B cell (primary cell): ENCODE results near the gene NFATC1. TPM values are rescaled to one million over a fixed set of nuclear protein-coding genes. Genes with fewer than 3 reads are reported as not detected.

Source experiments
- ATAC-seq: fragments of 200-7000 bp; cut with Tn5 transposase; one replicate; pipeline ENCODE4 v1.10.0; 2021; ENCODE audit warnings: low read depth, mild to moderate bottlenecking, moderate number of reproducible peaks, moderate library complexity
- CTCF ChIA-PET: fragments of 350-600 bp; sonication (Branson Sonifier 250); formaldehyde crosslinking; loops from one replicate; lab custom pipeline; 2021; ENCODE audit warnings: antibody characterized with exemption, inconsistent platforms; lab: Charles Lee
- POLR2A ChIA-PET: fragments of 350-600 bp; sonication (Branson Sonifier 250); formaldehyde crosslinking; loops from one replicate; lab custom pipeline; 2021; ENCODE audit warnings: antibody characterized with exemption; lab: Charles Lee
- DNase-seq: peaks from one replicate; pipeline ENCODE4 v3.0.0; 2013
- H2AFZ ChIP-seq: 2 replicates; pipeline ENCODE4 v1.6.1; 2012; ENCODE audit warnings: mild to moderate bottlenecking, low read depth, low read length; ENCODE audit not compliant: insufficient read depth, poor library complexity, severe bottlenecking
- H3K27ac ChIP-seq, 2 donors: 1 replicate in 1 of 2; 2 replicates in 1 of 2; pipeline ENCODE4 v1.5.1; 2012 to 2013; ENCODE audit warnings: low read length in 2 of 2, mild to moderate bottlenecking in 2 of 2, moderate library complexity in 1 of 2
- H3K27me3 ChIP-seq, 4 experiments: fragments of 200-600 bp in 1 of 4; sonication (generic) in 1 of 4; replicated peaks in 1 of 4; 1 replicate in 2 of 4; 2 replicates in 2 of 4; pipeline versions ENCODE4 v1.6.1 to v1.7.0; 2013 to 2016; ENCODE audit warnings: low read length in 3 of 4, mild to moderate bottlenecking in 2 of 4, mixed read lengths in 1 of 4, moderate library complexity in 1 of 4; ENCODE audit not compliant: insufficient read depth in 4 of 4, control insufficient read depth in 3 of 4; ENCODE audit errors: control extremely low read depth in 1 of 4
- H3K36me3 ChIP-seq, 2 experiments: replicated peaks in 1 of 2; 1 replicate in 1 of 2; 2 replicates in 1 of 2; pipeline versions ENCODE4 v1.6.1 to v1.7.1; 2013; ENCODE audit warnings: low read length in 1 of 2; ENCODE audit not compliant: insufficient read depth in 2 of 2, control insufficient read depth in 1 of 2; ENCODE audit errors: control extremely low read depth in 1 of 2, extremely low read depth in 1 of 2
- H3K4me1 ChIP-seq, 2 donors: fragments of 200-600 bp in 1 of 2; sonication (generic) in 1 of 2; 1 replicate in 1 of 2; 2 replicates in 1 of 2; pipeline versions ENCODE4 v1.5.1 to v1.6.1; 2013 to 2017; ENCODE audit warnings: low read length in 2 of 2; ENCODE audit not compliant: control insufficient read depth in 2 of 2, insufficient read depth in 2 of 2
- H3K4me2 ChIP-seq: replicated peaks from 2 replicates; pipeline ENCODE3; 2012; ENCODE audit warnings: mild to moderate bottlenecking, low read depth, low read length; ENCODE audit not compliant: poor library complexity, severe bottlenecking
- H3K4me3 ChIP-seq, 5 experiments: fragments of 200-600 bp in 1 of 5; sonication (generic) in 1 of 5; 1 replicate in 3 of 5; 2 replicates in 2 of 5; pipeline versions ENCODE4 v1.5.1 to v1.7.0; 2011 to 2016; ENCODE audit warnings: low read length in 4 of 5, mild to moderate bottlenecking in 4 of 5, low read depth in 2 of 5, control low read depth in 1 of 5, moderate library complexity in 1 of 5; ENCODE audit not compliant: insufficient read depth in 1 of 5; ENCODE audit errors: control extremely low read depth in 1 of 5, extremely low read depth in 1 of 5
- H3K79me2 ChIP-seq: fragments of 200-600 bp; sonication (generic); one replicate; pipeline ENCODE4 v1.6.0; 2016; ENCODE audit warnings: low read length; ENCODE audit not compliant: control insufficient read depth, insufficient read depth
- H3K9ac ChIP-seq: fragments of 200-600 bp; sonication (generic); 2 replicates; pipeline ENCODE4 v1.6.1; 2017; ENCODE audit warnings: mild to moderate bottlenecking, low read length, moderate library complexity
- H3K9me3 ChIP-seq, 3 donors: one replicate each; pipeline versions ENCODE4 v1.6.1 to v1.7.1; 2013; ENCODE audit warnings: low read length in 2 of 3; ENCODE audit not compliant: control insufficient read depth in 2 of 3, insufficient read depth in 1 of 3; ENCODE audit errors: control extremely low read depth in 1 of 3
- H4K20me1 ChIP-seq: 2 replicates; pipeline ENCODE4 v1.6.0; 2012; ENCODE audit warnings: mild to moderate bottlenecking, low read length; ENCODE audit not compliant: insufficient read depth, control insufficient read depth, poor library complexity, severe bottlenecking
- H3K27ac Mint-ChIP-seq: one replicate; pipeline ENCODE4 v1.8.0; 2021; ENCODE audit warnings: mixed read lengths
- H3K27me3 Mint-ChIP-seq: one replicate; pipeline ENCODE4 v1.8.0; 2021; ENCODE audit warnings: mixed read lengths
- H3K4me1 Mint-ChIP-seq: one replicate; pipeline ENCODE4 v1.8.0; 2021; ENCODE audit warnings: mixed read lengths
- H3K4me3 Mint-ChIP-seq: one replicate; pipeline ENCODE4 v1.8.0; 2021; ENCODE audit warnings: mixed read lengths
- H3K9me3 Mint-ChIP-seq: one replicate; pipeline ENCODE4 v1.8.0; 2022; ENCODE audit warnings: mixed read lengths; ENCODE audit not compliant: insufficient read depth
- WGBS: methylation state at CpG from one replicate; pipeline ENCODE4 v1.1.5; 2013; ENCODE audit warnings: missing lambda C conversion rate; ENCODE audit not compliant: insufficient coverage; 5-methylcytosine and 5-hydroxymethylcytosine counted together
- intact Hi-C: fragments of 100-400 bp; cut with micrococcal nuclease; formaldehyde crosslinking; loops from one replicate; pipeline ENCODE4 v1.10.0; 2022
- polyA plus RNA-seq: library from polyadenylated mRNA; depleted of rRNA; stranded (reverse); fragments of >200 nt; gene quantifications from 2 replicates; pipeline ENCODE4 v1.2.3, GENCODE V29; 2012
- total RNA-seq, 2 donors: library from RNA; stranded (reverse); fragments of 120-200 nt in 1 of 2; gene quantifications; 1 replicate in 1 of 2; 2 replicates in 1 of 2; pipeline versions ENCODE4 v1.2.3 to v1.2.4, GENCODE V29; 2013 to 2022
- TF ChIP-seq, protein P1 (sequence below): fragments of 200-600 bp; IDR thresholded peaks from one replicate; pipeline ENCODE4 v1.8.0; 2022; ENCODE audit warnings: antibody characterized with exemption, mild to moderate bottlenecking

Gene NFATC1
- total and polyA plus RNA-seq, 2 donors (not counting 1 experiment from before 2014, with no cell fraction given) = 32.2 to 108 TPM

GRCh38 chr18:79507546-79508480 lies 112.1 kb downstream of the NFATC1 start:
- Histone ChIP-seq H3K36me3 (peaks cover 0 to 29% of the 10 kb centered on the region in 2 experiments), H2AFZ (peak overlapping the region; percentile 39), H3K4me1 (peaks cover 48 to 56% of the 10 kb centered on the region in 2 donors), H3K27ac (peak overlapping the region; percentile 86 to 91), H3K9me3 (no peaks in the 10 kb centered on the region), H3K4me3 (peak overlapping the region in 4 of 5 experiments; percentile 17 to 43 (median 36)), H3K9ac (peak overlapping the region; percentile 40), H3K27me3 (no peaks in the 10 kb centered on the region), H4K20me1 (peaks cover 13% of the 10 kb centered on the region), H3K4me2 (peak overlapping the region; percentile 75), H3K79me2 (peaks cover 58% of the 10 kb centered on the region)
- ATAC-seq (peak; percentile 10), DNase-seq (peak; percentile 32)
- Mint-ChIP-seq H3K27ac (peak overlapping the region; percentile 93), H3K27me3 (no peaks in the 10 kb centered on the region), H3K9me3 (no peaks in the 10 kb centered on the region), H3K4me3 (peak overlapping the region; percentile 75), H3K4me1 (peaks cover 60% of the 10 kb centered on the region)
- intact Hi-C loops = loop anchor here (1.0 kb wide), 2 partner anchors 11 to 48 kb away; no protein-coding TSS in a partner anchor
- POLR2A ChIA-PET = interaction anchor here (1.2 to 4.5 kb wide), 9 partner anchors 10 to 109 kb away, joined by 3 to 28 read pairs (median 5); no protein-coding TSS in a partner anchor
- WGBS = 14% methylated on average over 40 of the region's 46 CpGs
- TF ChIP-seq, protein P1, sequence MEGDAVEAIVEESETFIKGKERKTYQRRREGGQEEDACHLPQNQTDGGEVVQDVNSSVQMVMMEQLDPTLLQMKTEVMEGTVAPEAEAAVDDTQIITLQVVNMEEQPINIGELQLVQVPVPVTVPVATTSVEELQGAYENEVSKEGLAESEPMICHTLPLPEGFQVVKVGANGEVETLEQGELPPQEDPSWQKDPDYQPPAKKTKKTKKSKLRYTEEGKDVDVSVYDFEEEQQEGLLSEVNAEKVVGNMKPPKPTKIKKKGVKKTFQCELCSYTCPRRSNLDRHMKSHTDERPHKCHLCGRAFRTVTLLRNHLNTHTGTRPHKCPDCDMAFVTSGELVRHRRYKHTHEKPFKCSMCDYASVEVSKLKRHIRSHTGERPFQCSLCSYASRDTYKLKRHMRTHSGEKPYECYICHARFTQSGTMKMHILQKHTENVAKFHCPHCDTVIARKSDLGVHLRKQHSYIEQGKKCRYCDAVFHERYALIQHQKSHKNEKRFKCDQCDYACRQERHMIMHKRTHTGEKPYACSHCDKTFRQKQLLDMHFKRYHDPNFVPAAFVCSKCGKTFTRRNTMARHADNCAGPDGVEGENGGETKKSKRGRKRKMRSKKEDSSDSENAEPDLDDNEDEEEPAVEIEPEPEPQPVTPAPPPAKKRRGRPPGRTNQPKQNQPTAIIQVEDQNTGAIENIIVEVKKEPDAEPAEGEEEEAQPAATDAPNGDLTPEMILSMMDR = no peak
- CTCF ChIA-PET = interaction anchor here (0.6 to 4.5 kb wide), 11 partner anchors 11 to 139 kb away, joined by 3 to 23 read pairs (median 4); no protein-coding TSS in a partner anchor
